ENCODE data around the gene SLC17A7.
"Not testable (repeated sequence)": the region's sequence is repeated elsewhere in the genome, so short reads cannot be mapped to it uniquely, and the experiment has no call there.

Gene SLC17A7

DNA sequence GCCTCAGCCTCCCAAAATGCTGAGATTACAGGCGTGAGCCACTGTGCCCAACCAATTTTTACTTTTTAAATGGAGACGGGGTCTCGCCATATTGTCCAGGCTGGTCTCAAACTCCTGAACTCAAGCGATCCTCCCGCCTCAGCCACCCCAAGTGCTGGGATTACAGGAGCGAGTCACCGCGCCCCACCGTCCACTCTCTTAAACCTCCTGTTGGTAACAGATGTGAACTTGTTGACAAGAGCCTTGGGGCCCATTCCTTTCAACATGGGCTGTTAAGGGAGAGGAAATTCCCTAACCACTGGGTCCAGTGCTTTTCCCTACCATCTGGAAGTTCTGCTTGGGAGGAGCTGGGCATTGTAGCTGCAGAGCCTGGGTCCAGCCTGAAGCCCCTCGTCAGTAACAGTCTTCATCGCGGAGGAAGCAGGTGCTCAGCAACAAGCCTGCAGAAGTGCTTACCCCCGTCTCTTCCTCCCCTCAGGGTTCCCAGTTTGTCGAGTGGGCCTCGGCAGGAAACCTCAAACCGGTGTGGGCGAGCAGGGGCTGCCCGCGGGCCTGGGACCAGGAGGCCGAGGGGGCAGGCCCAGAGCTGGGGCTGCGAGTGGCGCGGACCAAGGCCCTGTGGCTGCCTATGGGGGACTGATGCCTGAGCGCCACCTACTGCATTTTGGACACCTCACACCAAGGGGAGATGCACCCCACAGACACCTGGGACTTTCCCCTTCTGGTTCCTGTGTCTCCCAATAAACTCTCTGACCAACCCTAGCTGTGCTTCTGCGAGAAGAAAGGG lies 28.7 kb upstream of the SLC17A7 start:
- DNase-seq (ENCODE audit: low read depth): no peak

DNA sequence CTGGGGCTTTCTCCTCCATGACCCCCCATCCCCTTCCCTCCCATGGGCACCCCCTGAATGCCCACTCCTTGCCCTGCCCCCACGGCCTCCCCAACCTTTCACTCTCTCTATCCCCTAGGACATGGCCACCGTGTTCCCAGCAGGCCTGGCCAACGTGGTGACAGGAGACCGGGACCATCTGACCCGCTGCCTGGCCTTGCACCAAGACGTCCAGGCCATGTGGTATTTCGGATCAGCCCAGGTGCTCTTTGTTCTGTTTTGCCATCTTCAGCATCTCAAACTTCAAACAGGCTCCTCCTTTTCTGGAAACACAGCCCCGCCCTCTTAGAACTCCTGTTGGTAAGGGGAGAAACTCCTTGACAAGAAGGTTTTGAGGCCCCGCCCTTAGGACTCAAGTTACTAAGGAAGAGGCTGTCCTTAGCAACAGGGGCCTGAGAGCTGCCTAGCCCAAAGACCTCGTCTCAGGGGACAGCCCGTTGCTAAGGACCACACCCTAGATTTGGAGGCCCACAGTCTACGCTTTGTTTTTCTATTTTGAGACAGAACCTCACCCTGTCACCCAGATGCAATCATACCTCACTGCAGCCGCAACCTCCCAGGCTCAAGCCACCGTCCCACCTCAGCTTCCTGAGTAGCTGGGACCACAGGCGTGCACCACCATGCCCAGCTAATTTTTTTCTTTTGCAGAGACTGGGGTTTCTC lies 27.6 kb upstream of the SLC17A7 start:
- DNase-seq (ENCODE audit: low read depth): peak; percentile 42

DNA sequence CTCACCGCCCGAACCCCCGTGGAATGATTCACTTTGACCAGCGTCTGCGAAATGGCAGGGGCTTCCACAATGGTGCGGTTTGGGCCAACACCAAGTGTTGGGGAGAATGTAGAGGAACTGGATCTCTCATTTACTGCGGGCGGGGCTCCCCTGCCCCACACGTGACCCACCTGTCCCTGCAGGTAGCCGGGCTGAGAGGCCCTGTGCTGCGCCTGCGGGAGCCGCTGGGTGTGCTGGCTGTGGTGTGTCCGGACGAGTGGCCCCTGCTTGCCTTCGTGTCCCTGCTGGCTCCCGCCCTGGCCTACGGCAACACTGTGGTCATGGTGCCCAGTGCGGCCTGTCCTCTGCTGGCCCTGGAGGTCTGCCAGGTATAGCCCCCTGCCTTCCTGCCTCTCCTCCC lies 26.9 kb upstream of the SLC17A7 start:
- DNase-seq (ENCODE audit: low read depth): no peak

DNA sequence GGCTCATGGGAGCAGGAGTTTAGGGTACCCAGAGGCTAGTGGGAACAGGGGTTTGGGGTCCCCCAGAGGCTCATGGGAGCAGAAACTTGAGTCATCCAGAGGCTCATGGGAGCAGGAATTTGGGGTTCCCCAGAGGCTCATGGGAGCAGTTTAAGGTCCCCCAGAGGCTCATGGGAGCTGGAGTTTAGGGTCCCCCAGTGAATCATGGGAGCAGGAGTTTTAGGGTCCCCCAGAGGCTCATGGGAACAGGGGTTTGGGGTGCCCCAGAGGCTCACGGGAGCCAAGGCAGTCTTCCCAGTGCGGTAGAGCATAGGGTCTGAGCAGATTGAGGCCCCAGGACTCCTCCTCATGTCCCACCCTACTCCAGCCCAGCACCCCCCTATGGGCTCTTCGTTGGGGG lies 24.0 kb upstream of the SLC17A7 start:
- DNase-seq (ENCODE audit: low read depth): no peak

DNA sequence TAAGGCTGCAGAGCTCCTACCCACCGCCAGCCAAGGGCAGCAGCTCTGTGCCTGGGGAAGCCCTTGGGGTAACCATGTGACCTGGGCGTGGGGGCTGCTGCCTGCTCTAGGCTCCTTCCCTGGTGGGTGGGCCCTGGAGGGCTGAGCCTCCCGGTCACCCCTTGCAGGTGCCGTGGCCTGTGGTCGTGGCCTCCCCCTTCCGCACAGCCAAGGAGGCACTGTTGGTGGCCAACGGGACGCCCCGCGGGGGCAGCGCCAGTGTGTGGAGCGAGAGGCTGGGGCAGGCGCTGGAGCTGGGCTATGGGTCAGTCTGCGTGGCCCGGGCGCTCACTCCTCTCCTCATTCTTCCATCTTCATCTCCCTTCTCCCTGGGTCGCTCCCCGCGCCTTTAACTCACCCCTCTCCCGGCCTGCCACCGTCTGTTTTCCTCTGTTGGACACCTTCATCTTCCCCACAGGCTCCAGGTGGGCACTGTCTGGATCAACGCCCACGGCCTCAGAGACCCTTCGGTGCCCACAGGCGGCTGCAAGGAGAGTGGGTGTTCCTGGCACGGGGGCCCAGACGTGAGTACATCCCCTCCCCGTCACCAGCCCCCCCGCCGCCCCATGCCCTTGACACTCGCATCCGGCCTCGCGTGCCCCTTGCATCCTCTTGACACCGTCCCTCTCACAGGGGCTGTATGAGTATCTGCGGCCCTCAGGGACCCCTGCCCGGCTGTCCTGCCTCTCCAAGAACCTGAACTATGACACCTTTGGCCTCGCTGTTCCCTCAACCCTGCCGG lies 22.8 kb upstream of the SLC17A7 start:
- no peak for DNase-seq (ENCODE audit: low read depth)

DNA sequence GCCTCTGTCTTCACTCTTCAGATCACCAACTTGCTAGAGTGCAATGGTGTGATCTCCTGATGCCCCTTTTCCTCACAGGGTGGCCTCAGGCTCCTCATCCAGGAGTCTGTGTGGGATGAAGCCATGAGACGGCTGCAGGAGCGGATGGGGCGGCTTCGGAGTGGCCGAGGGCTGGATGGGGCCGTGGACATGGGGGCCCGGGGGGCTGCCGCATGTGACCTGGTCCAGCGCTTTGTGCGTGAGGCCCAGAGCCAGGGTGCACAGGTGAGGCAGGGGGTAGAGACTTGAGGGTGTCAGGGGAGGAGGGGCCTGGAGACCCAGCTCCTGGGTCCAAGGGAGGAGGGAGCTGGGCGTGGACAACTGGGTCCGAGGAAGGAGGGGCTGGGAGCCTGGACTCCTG lies 21.2 kb upstream of the SLC17A7 start:
- DNase-seq (ENCODE audit: low read depth): no peak

DNA sequence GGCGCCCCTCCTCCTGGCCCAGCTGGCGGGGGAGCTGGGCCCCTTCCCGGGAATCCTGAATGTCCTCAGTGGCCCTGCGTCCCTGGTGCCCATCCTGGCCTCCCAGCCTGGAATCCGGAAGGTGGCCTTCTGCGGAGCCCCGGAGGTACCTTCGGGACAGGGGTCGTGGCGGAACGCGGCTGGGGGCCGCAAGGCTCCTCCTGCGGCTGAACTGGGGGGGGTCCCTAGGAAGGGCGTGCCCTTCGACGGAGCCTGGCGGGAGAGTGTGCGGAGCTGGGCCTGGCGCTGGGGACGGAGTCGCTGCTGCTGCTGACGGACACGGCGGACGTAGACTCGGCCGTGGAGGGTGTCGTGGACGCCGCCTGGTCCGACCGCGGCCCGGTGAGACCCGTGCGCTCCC lies 20.3 kb upstream of the SLC17A7 start:
- DNase-seq (ENCODE audit: low read depth): no peak

DNA sequence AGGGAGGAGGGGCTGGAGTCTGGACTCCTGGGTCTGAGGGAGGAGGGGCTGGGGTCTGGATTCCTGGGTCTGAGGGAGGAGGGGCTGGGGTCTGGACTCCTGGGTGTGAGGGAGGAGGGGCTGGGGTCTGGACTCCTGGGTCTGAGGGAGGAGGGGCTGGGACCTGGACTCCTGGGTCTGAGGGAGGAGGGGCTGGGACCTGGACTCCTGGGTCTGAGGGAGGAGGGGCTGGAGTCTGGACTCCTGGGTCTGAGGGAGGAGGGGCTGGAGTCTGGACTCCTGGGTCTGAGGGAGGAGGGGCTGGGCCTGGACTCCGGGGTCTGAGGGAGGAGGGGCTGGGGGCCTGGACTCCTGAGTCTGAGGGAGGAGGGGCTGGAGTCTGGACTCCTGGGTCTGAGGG lies 19.8 kb upstream of the SLC17A7 start:
- DNase-seq (ENCODE audit: low read depth): not testable (repeated sequence)

DNA sequence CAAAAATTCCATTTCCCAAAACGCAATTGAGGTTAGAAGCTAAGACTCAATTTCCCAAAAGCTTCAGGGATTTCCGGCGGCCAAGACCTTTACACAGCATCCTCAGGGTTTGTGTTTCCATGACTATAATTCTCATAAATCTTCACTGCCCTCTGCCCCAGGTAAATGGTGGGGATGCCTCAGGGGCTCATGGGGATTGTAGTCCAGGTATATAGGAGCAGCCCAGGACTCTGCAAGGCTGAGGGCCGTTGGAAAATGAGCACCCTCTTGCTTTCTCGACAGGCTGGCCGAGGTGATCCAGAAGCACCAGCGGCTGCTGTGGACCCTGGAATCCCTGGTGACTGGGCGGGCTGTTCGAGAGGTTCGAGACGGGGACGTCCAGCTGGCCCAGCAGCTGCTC lies 18.1 kb upstream of the SLC17A7 start:
- DNase-seq (ENCODE audit: low read depth): no peak

DNA sequence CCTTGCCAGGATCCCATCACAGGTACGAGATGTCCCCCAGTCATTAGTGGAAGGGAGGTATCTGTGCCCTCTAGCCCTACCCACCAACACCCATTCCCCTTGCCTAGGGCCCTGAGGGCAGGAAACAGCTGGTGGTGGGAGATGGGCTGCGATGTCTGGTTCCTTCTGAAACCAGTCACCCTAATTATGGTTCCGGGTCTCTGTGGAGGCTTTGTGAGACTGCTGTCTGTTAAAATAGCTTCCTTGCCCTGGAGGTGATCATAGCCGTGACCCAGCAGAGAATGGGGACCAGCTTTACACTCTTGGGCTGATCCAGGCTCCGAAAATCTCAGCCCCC lies 17.2 kb upstream of the SLC17A7 start:
- DNase-seq (ENCODE audit: low read depth): no peak

DNA sequence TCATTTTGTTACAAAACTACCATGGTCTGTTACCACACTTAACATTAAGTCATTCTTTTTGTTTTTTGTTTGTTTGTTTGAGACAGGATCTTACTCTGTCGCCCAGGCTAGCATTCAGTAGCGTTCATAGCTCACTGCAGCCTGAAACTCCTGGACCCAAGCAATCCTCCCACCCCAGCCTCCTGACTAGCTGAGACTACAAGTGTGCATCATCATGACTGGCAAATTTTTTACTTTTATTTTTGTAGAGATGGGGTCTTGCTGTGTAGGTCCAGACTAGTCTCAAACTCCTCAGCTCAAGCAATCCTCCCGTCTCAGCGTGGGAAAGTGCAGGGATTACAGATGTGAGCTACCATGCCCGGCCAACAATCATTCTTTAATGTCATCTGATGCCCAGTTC lies 15.0 kb upstream of the SLC17A7 start:
- DNase-seq (ENCODE audit: low read depth): peak; percentile 43

DNA sequence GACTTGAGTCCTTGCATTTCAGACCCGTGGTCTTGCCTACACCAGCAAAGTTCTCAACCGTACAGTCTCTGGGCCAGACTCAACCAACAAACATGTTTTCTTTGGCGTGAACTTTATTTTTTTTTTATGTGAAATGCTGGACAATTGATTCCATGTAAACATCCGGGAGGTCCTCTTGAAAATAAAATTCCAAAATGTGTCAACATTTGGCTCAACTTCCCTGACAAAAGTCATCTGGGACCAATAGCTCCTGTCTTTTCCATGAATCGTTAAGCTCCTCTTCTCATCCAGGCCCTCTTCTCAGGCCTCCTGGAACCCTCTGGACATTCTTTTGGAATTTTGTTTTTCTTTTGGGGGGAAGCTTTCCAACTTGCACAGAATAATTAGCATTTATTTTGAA lies 14.4 kb upstream of the SLC17A7 start:
- peak; percentile 83 for DNase-seq (ENCODE audit: low read depth)

DNA sequence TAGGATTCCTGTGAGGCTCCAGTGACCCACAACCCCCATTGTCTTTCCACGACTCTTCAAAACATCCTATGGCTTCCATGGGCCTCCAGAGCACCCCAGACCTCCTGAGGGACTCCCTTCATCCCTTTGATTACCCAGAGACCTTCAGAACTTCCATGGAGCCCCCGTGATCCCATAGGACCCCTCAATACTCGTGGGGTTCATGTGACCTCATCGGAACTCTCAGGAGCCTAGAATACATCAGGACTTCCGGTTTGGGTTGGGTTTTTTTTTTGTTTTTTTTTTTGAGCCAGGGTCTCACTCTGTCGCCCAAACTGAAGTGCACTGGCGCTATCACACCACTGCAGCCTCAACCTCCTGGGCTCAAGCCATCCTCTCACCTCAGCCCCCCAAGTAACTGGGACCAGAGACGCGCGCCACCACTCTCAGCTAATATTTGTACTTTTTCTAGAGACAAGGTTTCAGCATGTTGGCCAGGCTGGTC lies 12.5 kb upstream of the SLC17A7 start:
- DNase-seq (ENCODE audit: low read depth): no peak

DNA sequence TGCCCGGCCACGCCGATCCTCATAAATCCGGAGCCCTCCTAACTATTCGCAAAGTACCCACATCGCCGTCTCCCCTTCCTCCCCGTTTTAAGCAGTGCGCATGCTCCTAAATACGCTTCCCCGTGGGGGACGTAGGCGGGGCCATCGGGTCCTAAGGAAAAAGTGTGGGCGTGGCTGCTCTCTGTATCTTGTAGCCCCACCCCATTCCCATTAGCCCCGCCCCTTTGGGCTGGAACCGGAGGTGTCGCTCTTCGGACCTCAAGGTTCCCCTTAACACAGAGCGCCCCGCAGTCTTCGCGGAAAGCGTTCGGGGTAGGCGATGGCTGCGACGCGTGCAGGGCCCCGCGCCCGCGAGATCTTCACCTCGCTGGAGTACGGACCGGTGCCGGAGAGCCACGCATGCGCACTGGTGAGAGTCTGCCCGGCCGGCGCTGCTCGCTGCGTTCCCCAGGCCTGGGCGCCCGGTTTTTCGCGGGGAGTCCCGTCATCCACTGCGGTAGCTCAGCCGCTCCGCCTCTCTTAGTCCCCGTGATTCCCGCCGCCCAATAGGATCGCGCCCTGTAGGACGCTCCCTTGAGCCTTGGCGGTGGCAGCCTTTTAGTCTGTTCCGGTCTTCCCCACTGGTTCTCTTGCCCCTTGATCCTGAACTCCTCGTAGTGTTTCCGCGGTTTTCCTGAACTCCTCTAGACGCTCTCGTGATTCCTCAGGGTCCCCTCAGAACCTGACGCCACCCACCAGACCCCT lies 11.9 kb upstream of the SLC17A7 start, which contains the start of gene ALDH16A1:
TSS of gene ALDH16A1 (plus strand) at position 213 of the 744 bp plus-strand sequence. CDS start at position 320, 107 bp downstream.
- DNase-seq (ENCODE audit: low read depth): peak; percentile 82

DNA sequence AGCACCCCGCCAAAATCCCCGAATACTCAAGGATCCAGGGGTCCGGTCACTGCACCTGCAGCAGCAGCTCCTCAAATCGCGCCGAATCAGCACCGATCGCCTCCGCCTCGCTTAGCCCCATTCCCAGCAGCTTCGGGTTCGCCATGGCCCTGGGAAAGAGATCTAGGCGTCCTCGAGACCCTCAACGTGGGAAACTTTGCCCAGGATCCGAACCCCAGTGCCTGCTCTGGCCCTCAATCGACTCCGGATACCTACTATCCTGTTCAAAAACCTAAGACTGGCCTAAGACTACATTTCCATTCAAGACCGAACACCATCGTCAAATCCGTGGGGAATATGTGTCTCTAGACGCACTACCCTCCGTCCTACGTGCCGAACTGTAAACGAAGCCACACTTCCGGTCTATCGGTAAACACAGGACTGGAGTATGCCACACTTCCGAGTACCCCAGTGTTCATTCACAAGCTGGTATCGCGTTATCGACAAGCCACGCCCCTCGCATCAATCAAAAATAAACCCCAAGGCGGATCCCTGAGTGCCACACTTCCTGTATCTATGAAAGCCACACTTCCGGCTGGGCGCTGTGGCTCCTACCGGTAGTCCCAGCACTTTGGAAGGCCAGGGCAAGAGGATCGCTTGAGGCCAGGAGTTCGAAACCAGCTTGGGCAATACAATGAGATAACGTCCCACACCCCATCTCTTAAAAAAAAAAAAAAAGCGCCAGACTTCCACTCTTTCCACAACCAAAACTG lies 10.3 kb upstream of the SLC17A7 start, which contains the start of gene PIH1D1:
TSS of gene PIH1D1 (minus strand) at position 385 of the 752 bp plus-strand sequence. CDS start at position 145, 240 bp downstream.
- peak; percentile 96 for DNase-seq (ENCODE audit: low read depth)

DNA sequence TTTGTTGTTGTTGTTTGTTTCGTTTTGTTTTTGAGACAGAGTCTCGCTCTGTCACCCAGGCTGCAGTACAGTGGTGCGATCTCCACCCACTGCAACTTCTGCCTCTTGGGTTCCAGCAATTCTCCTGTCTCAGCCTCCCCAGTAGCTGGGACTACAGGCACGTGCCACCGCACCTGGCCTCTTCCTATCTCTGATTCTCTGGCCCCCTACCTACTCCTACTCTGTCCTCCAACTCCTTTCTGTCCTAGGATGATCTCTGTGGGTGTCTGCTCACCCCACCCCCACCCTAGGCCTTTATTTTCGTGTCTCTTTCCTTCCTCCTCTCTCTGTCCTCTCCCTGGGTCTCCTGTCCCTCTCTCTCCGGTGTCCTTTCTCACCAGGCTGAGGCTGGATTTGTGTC lies 9.1 kb upstream of the SLC17A7 start:
- no peak for DNase-seq (ENCODE audit: low read depth)

DNA sequence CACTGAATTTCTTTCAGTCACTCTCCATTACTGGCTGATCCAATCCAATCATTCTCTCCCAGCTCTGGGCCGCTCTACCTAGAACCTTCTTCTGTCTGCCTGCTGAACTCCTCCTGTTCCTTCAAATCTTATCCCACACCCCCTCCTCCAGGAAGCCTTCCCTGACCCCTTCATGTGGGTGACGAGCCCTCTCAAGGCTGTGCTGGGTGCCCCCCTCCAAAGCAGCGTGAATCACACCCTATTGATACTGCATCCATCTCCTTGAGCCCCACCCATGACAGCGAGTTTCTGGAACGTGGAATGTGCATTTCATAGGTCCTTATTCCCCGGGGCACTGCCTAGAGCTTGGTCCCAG lies 7.1 kb upstream of the SLC17A7 start:
- DNase-seq (ENCODE audit: low read depth): no peak

DNA sequence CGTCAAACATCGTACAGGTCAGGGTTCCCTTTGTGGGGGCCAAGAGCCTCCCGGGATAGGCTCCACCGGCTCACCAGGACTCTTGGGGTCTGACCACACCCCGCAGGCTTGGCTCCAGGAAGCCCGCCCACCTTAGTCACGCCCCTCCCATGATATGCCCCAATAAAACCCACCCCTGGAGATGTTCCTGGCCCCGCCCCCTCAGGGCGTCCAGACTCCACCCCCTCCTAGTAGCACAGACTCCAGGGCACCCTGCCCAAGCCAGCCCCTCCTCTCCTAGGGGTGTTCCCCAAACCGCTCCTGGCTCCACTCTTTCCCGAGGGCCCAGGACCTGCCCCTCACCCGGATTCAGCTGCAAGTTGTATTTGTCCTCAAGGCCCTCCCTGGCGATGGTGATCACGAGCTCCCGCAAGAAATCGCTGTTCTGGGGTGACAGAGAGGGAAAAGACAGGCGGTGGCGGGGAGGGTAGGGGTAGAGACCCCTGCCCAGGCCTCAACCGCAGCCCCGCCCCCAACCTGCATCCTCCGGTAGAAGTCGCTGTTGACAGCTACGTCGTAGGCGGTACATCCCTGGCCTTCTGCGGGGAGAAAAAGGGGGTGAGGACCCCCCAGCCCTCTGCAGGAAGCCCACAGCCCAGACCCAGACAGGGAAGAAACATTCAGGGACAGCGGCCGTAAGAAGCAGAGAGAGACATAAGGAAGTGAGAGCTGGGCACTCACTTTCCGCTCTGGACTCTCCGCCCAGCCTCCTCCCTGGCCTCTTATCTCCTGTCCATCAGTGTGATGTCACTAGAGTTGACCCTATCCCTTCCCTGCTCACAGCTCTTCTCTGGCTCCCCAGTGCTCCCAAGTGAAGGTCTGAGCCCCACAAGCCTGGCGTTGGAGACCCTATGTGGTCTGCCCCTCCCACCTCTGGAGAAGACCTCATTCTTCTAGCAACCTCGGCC lies 6.4 kb upstream of the SLC17A7 start:
- no peak for DNase-seq (ENCODE audit: low read depth)

DNA sequence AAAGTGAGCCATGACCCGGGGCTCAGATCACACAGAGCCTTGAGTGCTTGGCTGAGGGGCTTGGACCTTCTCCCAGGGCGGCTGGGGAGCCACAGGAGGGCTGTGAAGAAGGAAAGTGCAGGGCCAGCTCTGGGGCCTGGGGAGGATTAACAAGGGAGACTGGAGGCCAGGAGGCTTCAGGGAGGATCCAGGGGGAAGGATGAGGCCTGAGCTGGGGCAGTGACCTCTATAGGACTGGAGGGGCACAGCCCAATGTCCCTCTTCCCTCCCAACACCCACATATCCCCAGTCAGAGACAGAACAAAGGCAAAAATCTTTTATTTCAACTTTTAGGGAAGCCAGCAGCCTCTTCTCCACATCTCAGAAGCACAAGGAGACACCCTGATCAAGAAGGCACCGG lies 4.7 kb upstream of the SLC17A7 start:
- DNase-seq (ENCODE audit: low read depth): no peak

DNA sequence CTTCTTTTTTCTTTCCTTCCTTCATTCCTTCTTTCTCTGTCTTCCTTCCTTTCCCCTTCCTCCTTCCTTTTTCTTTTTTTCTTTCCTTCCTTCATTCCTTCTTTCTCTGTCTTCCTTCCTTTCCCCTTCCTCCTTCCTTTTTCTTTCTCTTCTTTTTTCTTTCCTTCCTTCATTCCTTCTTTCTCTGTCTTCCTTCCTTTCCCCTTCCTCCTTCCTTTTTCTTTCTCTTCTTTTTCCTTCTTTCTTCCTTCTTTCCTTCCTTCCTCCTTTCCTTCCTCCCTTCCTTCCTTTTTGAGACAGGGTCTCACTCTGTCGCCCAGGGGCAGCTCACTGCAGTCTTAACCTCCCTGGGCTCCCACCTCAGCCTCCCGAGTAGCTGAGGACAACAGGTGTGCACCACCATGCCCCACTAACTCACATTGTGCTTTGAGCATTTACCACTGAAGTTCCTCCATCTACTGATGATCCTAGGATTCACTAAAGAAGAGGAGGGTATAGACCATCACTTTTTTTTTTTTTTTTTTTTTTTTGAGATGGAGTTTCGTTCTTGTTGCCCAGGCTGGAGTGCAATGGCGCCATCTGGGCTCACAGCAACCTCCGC lies 2.9 kb upstream of the SLC17A7 start:
- DNase-seq (ENCODE audit: low read depth): not testable (repeated sequence)

Data from GM04503 (cell line).